ENCODE data around the gene TXNDC2.

TXNDC2 gene

GRCh38 chr18:9884090-9884489 is 1.7 kb upstream of the TXNDC2 start:
- Histone ChIP-seq H3F3A (ENCODE audit: low read depth) (no peaks in the 10 kb centered on the region), H3K9ac (ENCODE audit: low read depth, low read length, poor library complexity, severe bottlenecking) (no peak overlapping the region), H2AFZ (ENCODE audit: low read length) (no peak overlapping the region), H3K36me3 (ENCODE audit: insufficient read depth, low read length) (no peaks in the 10 kb centered on the region), H4K20me1 (ENCODE audit: insufficient read depth, low read length, poor library complexity, severe bottlenecking) (no peaks in the 10 kb centered on the region), H3K4me2 (ENCODE audit: low read depth, low read length, poor library complexity, severe bottlenecking) (no peak overlapping the region), H3K4me3 (ENCODE audit: low read length, poor library complexity, severe bottlenecking) (no peak overlapping the region), H3K79me2 (ENCODE audit: insufficient read depth, low read length) (no peaks in the 10 kb centered on the region), H3K9me2 (replicated peaks; ENCODE audit: low read depth, low read length) (no peaks in the 10 kb centered on the region), H3K9me3 (ENCODE audit: insufficient read depth, low read depth, low read length) (no peaks in the 10 kb centered on the region), H3K27me3 (ENCODE audit: insufficient read depth, low read length, poor library complexity, severe bottlenecking) (no peaks in the 10 kb centered on the region), H3K4me1 (ENCODE audit: insufficient read depth, low read length, poor library complexity, severe bottlenecking) (no peaks in the 10 kb centered on the region)
- TF ChIP-seq EZH2phosphoT487 (IDR thresholded peaks at IDR 0.05; ENCODE audit: borderline replicate concordance) (no peak), CTCF (conservative IDR thresholded peaks at IDR 0.05; ENCODE audit: low read length) (no peak)

GRCh38 chr18:9884532-9885140 is 1.1 kb upstream of the TXNDC2 start:
- H3K4me1 ChIP-seq (ENCODE audit: insufficient read depth, low read length, poor library complexity, severe bottlenecking), result no peaks in the 10 kb centered on the region
- TF ChIP-seq EZH2phosphoT487 (IDR thresholded peaks at IDR 0.05; ENCODE audit: borderline replicate concordance) (no peak), CTCF (conservative IDR thresholded peaks at IDR 0.05; ENCODE audit: low read length) (no peak)
- no peaks in the 10 kb centered on the region for H3K9me3 ChIP-seq (ENCODE audit: insufficient read depth, low read depth, low read length)

GRCh38 chr18:9886005-9886348 is 204 bp downstream of the TXNDC2 start:
- Histone ChIP-seq H4K20me1 (ENCODE audit: insufficient read depth, low read length, poor library complexity, severe bottlenecking) (no peaks in the 10 kb centered on the region), H3K9me2 (replicated peaks; ENCODE audit: low read depth, low read length) (no peaks in the 10 kb centered on the region), H3K36me3 (ENCODE audit: insufficient read depth, low read length) (no peaks in the 10 kb centered on the region), H3F3A (ENCODE audit: low read depth) (no peaks in the 10 kb centered on the region), H3K9me3 (ENCODE audit: insufficient read depth, low read depth, low read length) (no peaks in the 10 kb centered on the region), H3K4me2 (ENCODE audit: low read depth, low read length, poor library complexity, severe bottlenecking) (no peak overlapping the region), H3K27me3 (ENCODE audit: insufficient read depth, low read length, poor library complexity, severe bottlenecking) (no peaks in the 10 kb centered on the region), H3K9ac (ENCODE audit: low read depth, low read length, poor library complexity, severe bottlenecking) (no peak overlapping the region), H2AFZ (ENCODE audit: low read length) (no peak overlapping the region), H3K4me3 (ENCODE audit: low read length, poor library complexity, severe bottlenecking) (no peak overlapping the region), H3K4me1 (ENCODE audit: insufficient read depth, low read length, poor library complexity, severe bottlenecking) (no peaks in the 10 kb centered on the region), H3K79me2 (ENCODE audit: insufficient read depth, low read length) (no peaks in the 10 kb centered on the region)
- TF ChIP-seq EZH2phosphoT487 (IDR thresholded peaks at IDR 0.05; ENCODE audit: borderline replicate concordance) (no peak), CTCF (conservative IDR thresholded peaks at IDR 0.05; ENCODE audit: low read length) (no peak)

More at GRCh38 chr18:9884532-9885140, 1.1 kb upstream of the TXNDC2 start:
- Histone ChIP-seq H4K20me1 (ENCODE audit: insufficient read depth, low read length, poor library complexity, severe bottlenecking) (no peaks in the 10 kb centered on the region), H3K4me2 (ENCODE audit: low read depth, low read length, poor library complexity, severe bottlenecking) (no peak overlapping the region), H3K9me2 (replicated peaks; ENCODE audit: low read depth, low read length) (no peaks in the 10 kb centered on the region), H2AFZ (ENCODE audit: low read length) (no peak overlapping the region), H3K4me3 (ENCODE audit: low read length, poor library complexity, severe bottlenecking) (no peak overlapping the region), H3K36me3 (ENCODE audit: insufficient read depth, low read length) (no peaks in the 10 kb centered on the region), H3K27me3 (ENCODE audit: insufficient read depth, low read length, poor library complexity, severe bottlenecking) (no peaks in the 10 kb centered on the region), H3K79me2 (ENCODE audit: insufficient read depth, low read length) (no peaks in the 10 kb centered on the region), H3F3A (ENCODE audit: low read depth) (no peaks in the 10 kb centered on the region), H3K9ac (ENCODE audit: low read depth, low read length, poor library complexity, severe bottlenecking) (no peak overlapping the region)
